BLaER1 (cell line): ENCODE measurements around the gene IFT20.
"Not testable (repeated sequence)": the region's sequence is repeated elsewhere in the genome, so short reads cannot be mapped to it uniquely, and the experiment has no call there.

Source experiments
- H3K27ac ChIP-seq: shearing (Covaris generic); formaldehyde crosslinking; 2 replicates; pipeline ENCODE4 v1.8.1; 2022
- H3K27me3 ChIP-seq: shearing (Covaris generic); formaldehyde crosslinking; 2 replicates; pipeline ENCODE4 v1.8.1; 2022
- H3K36me3 ChIP-seq: shearing (Covaris generic); formaldehyde crosslinking; 2 replicates; pipeline ENCODE4 v1.8.1; 2022
- H3K4me1 ChIP-seq: shearing (Covaris generic); formaldehyde crosslinking; 2 replicates; pipeline ENCODE4 v1.8.1; 2022
- H3K4me2 ChIP-seq: shearing (Covaris generic); formaldehyde crosslinking; 2 replicates; pipeline ENCODE4 v1.8.1; 2022
- H3K4me3 ChIP-seq: shearing (Covaris generic); formaldehyde crosslinking; 2 replicates; pipeline ENCODE4 v1.8.1; 2022
- H3K9ac ChIP-seq: shearing (Covaris generic); formaldehyde crosslinking; 2 replicates; pipeline ENCODE4 v1.8.1; 2022
- H3K9me3 ChIP-seq: shearing (Covaris generic); formaldehyde crosslinking; 2 replicates; pipeline ENCODE4 v1.8.1; 2022
- H4K20me1 ChIP-seq: shearing (Covaris generic); formaldehyde crosslinking; 2 replicates; pipeline ENCODE4 v1.8.1; 2022
- Cebpa-rat ChIP-seq: shearing (Covaris generic); IDR thresholded peaks from 2 replicates; pipeline ENCODE4 v1.8.1; 2022

IFT20 gene

DNA sequence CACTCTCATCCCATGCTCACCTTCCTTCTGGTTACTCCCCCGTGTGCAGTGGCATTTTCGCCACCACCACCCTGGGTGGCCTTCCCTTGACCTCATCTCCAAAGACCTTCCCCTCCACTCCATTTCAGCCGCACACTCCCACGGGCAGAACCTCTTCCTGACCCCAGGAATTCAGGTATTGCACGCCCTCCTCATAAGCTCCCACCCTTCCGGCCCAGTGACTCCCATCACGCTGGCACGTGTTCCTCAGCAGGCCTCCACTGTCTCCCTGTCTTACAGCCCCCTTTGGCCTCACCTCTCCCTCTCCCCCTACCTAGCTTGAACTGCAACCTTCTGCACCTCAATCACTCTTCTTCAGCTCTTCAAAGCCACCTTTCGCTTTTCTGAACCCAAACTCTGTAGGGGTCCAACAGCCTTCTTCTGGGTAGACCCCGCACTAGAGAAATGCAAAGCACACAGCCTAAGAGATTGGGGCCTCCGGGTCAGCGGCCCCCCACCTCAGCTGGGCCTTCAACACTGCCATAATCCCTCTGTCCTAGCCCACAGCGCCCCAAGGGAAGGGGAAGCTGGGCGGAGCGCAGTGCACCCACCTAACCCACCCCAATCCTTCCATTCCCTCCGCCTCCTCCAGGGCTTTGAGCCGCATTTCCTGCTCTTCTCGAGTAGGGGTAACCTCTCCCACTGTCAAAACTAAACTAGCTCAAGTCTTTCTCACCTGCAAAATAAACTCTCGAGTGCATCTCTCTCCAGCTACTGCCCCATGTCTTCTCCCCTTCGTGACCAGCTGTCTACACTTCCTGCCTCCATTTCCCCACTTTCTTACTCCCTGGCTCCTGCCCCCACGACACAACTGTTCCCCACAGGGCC lies 17.9 kb downstream of the IFT20 start:
- no peak overlapping the region for H3K27ac ChIP-seq
- H3K4me1 ChIP-seq: peaks cover 40% of the 10 kb centered on the region
- no peaks in the 10 kb centered on the region for H3K27me3 ChIP-seq
- peaks cover 9% of the 10 kb centered on the region; the same call in 1 of the 2 replicates for H3K36me3 ChIP-seq
- 0 out of 2 replicates have a peak overlapping the region, but pooled peaks have one; percentile 79 for H3K4me3 ChIP-seq
- no peaks in the 10 kb centered on the region for H3K9me3 ChIP-seq
- peak overlapping the region; percentile 88 for H3K4me2 ChIP-seq
- H4K20me1 ChIP-seq: peaks cover 21% of the 10 kb centered on the region
- no peak for TF ChIP-seq Cebpa-rat
- H3K9ac ChIP-seq: no peak overlapping the region

DNA sequence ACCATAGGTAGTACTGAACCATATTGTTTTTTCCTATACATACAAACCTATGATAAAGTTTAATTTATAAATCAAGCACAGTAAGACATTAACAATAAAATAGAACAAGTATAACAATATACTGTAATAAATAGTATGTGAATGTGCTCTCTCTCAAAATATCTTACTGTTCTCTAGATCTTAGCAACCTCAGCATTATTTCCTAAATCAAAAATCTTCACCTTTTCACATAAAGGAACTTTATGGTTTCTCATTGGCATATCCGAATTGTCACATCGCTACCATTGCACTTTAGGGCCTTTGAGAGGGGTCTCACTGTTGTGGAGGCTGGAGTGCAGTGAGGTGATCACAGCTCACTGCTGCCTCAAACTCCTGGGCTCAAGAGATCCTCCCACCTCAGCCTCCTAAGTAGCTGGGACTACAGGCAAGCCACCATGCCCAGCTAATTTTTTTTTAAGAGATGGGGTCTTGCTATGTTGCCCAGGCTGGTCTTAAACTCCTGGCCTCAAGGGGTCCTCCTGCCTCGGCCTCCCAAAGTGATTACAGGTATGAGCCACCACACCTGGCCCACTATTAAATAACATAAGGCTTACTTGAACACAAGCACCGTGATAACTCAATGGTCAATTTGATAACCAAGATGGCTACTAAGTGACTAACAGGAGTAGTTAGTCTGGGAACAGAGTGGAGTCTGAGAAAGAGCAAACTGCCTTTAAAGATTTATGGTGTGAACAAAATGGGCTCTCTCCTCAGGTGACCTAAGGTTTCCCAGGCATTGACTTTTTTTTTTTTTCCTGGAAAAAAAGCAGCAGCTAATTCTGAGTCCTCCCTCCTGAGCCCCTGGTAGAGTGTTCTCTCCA lies 19.2 kb downstream of the IFT20 start:
- H3K4me1 ChIP-seq: peaks cover 27% of the 10 kb centered on the region
- H3K27me3 ChIP-seq: no peaks in the 10 kb centered on the region
- H3K4me2 ChIP-seq: no peak overlapping the region
- peaks cover under 1% of the 10 kb centered on the region; the same call in 1 of the 2 replicates for H3K36me3 ChIP-seq
- no peak overlapping the region for H3K4me3 ChIP-seq
- no peak for TF ChIP-seq Cebpa-rat
- H3K27ac ChIP-seq: no peak overlapping the region
- peaks cover 9% of the 10 kb centered on the region for H4K20me1 ChIP-seq
- no peaks in the 10 kb centered on the region for H3K9me3 ChIP-seq
- no peak overlapping the region for H3K9ac ChIP-seq

DNA sequence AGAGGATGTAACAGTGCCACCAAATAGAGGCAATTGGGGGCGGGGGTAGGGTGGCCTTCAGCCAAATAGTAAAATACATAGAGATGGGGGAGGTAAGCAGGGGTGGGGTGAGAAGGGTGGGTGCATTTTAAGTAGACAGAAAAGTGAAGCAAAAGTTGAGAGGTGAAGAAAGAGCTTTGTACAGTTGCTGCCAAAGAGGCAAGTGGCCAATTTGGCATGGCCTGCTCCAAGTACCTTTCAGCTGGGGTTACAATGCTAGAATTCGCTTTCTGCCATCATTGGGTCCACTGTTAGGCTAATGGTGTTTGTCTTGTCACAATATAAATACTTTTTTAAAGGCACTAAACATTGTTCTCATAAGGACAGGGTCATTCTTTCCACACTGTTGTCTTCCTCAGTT lies 21.4 kb downstream of the IFT20 start:
- TF ChIP-seq Cebpa-rat: no peak
- Histone ChIP-seq H3K27me3 (no peaks in the 10 kb centered on the region), H3K36me3 (no peaks in the 10 kb centered on the region), H4K20me1 (no peaks in the 10 kb centered on the region), H3K9ac (no peak overlapping the region), H3K27ac (no peak overlapping the region), H3K9me3 (no peaks in the 10 kb centered on the region), H3K4me3 (no peak overlapping the region), H3K4me2 (no peak overlapping the region), H3K4me1 (peaks cover 13% of the 10 kb centered on the region)

DNA sequence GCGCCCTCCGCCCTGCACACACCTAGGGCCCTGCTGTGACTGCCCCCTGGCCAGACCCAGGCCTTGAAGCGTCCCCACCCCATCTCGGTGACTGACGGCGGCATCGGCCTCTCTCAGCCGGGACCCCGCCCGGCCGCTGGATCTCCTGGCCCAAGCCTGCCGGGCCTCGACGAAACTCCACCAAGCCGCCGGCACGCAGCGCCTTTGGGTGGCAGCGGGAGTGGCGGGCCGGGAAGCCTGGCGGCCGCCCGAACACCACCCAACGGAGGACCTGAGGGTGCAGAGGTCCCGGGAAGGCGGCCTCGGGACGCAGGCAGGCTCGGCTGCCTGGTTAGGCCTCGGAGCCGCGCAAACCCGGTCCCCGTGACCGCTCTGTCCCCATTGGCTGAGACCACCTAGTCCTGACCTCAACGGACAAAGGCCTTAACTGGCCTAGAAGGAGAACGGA lies 28.3 kb downstream of the IFT20 start:
- Histone ChIP-seq H3K4me2 (no peak overlapping the region), H3K4me3 (no peak overlapping the region), H3K36me3 (no peaks in the 10 kb centered on the region), H3K4me1 (no peaks in the 10 kb centered on the region), H3K27ac (no peak overlapping the region), H4K20me1 (no peaks in the 10 kb centered on the region), H3K27me3 (no peaks in the 10 kb centered on the region), H3K9me3 (no peaks in the 10 kb centered on the region), H3K9ac (no peak overlapping the region)
- TF ChIP-seq Cebpa-rat: no peak

DNA sequence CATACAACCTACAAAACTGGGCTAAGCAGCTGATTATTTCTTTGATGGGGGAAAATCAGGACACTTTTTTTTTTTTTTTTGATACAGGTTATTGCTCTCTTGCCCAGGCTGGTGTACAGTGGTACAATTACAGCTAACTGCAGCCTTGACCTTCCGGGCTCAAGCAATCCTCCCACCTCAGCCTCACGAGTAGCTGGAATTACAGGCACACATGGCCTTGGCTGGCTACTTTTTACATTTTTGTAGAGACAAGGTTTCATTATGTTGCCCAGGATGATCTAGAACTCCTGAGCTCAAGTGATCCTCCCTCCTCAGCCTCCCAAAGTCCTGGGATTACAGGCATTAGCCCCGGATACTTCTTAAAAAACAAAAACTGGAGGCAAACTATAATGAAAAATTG lies 36.8 kb downstream of the IFT20 start:
- H3K9ac ChIP-seq: no peak overlapping the region
- no peaks in the 10 kb centered on the region for H3K27me3 ChIP-seq
- no peaks in the 10 kb centered on the region for H4K20me1 ChIP-seq
- H3K4me2 ChIP-seq: no peak overlapping the region
- no peaks in the 10 kb centered on the region for H3K36me3 ChIP-seq
- no peaks in the 10 kb centered on the region for H3K9me3 ChIP-seq
- peaks cover 8% of the 10 kb centered on the region for H3K4me1 ChIP-seq
- no peak overlapping the region for H3K27ac ChIP-seq
- TF ChIP-seq Cebpa-rat: no peak
- no peak overlapping the region for H3K4me3 ChIP-seq

DNA sequence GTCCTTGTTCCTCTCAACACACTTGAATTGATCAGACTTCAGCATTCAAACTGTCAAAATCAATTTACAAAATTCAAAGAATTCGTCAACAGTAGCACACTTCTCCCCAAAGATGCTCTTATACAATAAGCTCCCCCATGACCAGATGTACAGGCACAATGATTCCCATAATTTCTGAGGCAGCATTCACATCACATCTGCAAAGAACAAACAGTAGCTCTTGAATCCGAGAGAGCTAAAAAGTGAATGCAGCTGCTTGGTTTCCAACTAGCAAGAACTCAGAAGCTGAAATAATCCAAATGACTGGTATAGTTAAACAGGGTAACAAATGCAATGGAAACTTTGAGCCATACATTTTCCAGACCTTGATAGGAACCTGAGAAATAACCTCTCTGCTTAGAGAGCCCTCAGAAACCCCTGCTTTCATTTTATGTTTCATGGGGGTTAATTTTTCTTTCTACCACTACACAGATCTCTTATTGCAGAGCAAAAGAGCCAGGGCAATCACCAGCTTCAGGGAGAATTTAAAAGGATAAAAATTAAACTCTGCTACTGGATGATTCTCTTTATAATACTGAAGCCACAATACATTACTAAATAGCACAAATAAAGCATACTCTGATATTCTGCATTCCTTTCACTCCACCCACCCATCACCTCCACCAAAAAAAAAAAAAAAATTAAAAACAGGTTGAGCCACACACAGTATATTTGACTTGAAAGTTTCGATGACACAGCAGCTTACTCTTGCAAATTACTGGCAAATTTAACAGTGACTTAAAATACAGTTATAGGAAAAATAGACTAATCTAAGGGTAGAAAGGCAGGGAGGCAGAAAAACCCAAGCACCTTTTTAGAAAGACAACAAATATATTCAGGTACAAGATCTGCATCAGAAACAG lies 39.3 kb downstream of the IFT20 start:
- Histone ChIP-seq H3K9ac (no peak overlapping the region), H3K27ac (no peak overlapping the region), H3K36me3 (no peaks in the 10 kb centered on the region), H3K4me2 (no peak overlapping the region), H4K20me1 (no peaks in the 10 kb centered on the region), H3K4me3 (no peak overlapping the region), H3K9me3 (no peaks in the 10 kb centered on the region), H3K4me1 (peaks cover 8% of the 10 kb centered on the region), H3K27me3 (no peaks in the 10 kb centered on the region)
- no peak for TF ChIP-seq Cebpa-rat

DNA sequence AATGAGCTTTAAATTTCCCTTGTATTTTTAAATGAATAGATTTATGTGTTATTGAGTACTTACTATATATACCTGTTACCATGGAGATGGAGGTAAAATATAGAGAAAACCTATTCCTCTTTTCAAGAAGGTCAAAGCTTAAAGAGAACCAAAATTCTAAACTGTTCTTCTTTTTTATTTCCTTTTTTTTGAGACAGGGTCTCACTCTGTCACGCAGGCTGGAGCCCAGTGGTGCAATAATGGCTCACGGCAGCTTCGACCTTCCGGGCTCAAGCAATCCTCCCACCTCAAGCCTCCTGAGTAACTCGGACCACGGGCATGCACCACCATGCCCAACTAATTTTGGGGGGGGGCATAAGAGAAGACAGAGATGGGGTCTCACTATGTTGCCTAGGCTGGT lies 41.3 kb downstream of the IFT20 start:
- H4K20me1 ChIP-seq: no peaks in the 10 kb centered on the region
- H3K9me3 ChIP-seq: no peaks in the 10 kb centered on the region
- H3K27me3 ChIP-seq: no peaks in the 10 kb centered on the region
- no peaks in the 10 kb centered on the region for H3K36me3 ChIP-seq
- no peak overlapping the region for H3K27ac ChIP-seq
- TF ChIP-seq Cebpa-rat: no peak
- H3K4me2 ChIP-seq: no peak overlapping the region
- no peak overlapping the region for H3K9ac ChIP-seq
- H3K4me1 ChIP-seq: no peaks in the 10 kb centered on the region
- H3K4me3 ChIP-seq: no peak overlapping the region

DNA sequence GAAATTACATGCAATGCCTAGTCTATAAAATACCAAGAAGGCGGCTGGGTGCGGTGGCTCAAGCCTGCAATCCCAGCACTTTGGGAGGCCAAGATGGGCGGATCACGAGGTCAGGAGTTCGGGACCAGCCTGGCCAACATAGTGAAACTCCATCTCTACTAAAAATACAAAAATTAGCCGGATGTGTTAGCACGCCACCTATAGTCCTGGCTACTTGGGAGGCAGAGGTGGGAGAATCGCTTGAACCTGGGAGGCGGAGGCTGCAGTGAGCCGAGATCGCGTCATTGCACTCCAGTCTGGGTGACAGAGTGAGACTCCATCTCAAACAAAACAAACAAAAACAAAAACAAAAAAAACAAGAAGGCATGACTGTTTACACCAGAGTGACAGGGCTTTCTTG lies 42.4 kb downstream of the IFT20 start:
- H3K9me3 ChIP-seq, H3K4me1 ChIP-seq, H3K36me3 ChIP-seq, H3K4me3 ChIP-seq, H3K4me2 ChIP-seq, H3K27ac ChIP-seq, H3K9ac ChIP-seq, H3K27me3 ChIP-seq, H4K20me1 ChIP-seq: not testable (repeated sequence)

DNA sequence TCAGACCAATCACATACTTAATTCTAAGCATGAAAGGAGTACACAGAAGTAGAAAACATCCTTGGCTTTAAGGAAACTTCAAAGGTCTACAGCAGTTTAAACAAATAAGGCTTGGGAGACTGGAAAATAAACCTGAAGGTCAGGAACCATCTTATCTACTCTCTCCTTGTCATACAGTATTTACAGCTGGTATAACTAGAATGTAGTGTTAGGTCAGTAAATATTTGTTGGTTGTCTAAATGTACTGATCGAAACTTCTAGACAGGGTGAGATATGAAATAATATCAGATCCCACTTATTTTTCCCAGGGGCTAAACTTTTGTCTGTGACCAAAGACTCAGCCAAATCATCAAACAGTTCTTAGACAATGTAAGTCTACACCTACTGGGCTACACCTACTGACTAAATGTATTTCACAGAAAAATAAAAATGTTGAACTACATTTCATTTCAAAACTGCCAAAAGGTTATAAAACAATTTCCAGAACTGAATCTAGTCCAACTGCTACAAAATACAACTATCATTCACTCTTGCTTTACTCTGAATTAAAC lies 43.4 kb downstream of the IFT20 start:
- H3K27ac ChIP-seq: no peak overlapping the region
- no peaks in the 10 kb centered on the region for H3K4me1 ChIP-seq
- no peak overlapping the region for H3K4me2 ChIP-seq
- no peak overlapping the region for H3K4me3 ChIP-seq
- TF ChIP-seq Cebpa-rat: no peak
- H4K20me1 ChIP-seq: no peaks in the 10 kb centered on the region
- no peaks in the 10 kb centered on the region for H3K36me3 ChIP-seq
- no peak overlapping the region for H3K9ac ChIP-seq
- H3K9me3 ChIP-seq: no peaks in the 10 kb centered on the region
- no peaks in the 10 kb centered on the region for H3K27me3 ChIP-seq
